ENCODE data around the gene OPALIN.

- TF ChIP-seq CTCF (conservative IDR thresholded peaks at IDR 0.05; ENCODE audit: low read depth, low read length) (no peak), EZH2 (IDR thresholded peaks at IDR 0.05; ENCODE audit: borderline replicate concordance, low read depth, low read length, poor library complexity, severe bottlenecking) (no peak)
These were observed 52.3 kb downstream of the OPALIN start for GRCh38 chr10:96306516-96306915.
